HG03045 (cell line): ENCODE results near the gene TMEM198.

Experiments
- ATAC-seq: cut with Tn5 transposase; IDR thresholded peaks from one replicate; pipeline ENCODE4 v1.9.1; 2021; ENCODE audit warnings: mild to moderate bottlenecking, moderate library complexity; ENCODE audit not compliant: unreplicated experiment

TMEM198 gene

DNA sequence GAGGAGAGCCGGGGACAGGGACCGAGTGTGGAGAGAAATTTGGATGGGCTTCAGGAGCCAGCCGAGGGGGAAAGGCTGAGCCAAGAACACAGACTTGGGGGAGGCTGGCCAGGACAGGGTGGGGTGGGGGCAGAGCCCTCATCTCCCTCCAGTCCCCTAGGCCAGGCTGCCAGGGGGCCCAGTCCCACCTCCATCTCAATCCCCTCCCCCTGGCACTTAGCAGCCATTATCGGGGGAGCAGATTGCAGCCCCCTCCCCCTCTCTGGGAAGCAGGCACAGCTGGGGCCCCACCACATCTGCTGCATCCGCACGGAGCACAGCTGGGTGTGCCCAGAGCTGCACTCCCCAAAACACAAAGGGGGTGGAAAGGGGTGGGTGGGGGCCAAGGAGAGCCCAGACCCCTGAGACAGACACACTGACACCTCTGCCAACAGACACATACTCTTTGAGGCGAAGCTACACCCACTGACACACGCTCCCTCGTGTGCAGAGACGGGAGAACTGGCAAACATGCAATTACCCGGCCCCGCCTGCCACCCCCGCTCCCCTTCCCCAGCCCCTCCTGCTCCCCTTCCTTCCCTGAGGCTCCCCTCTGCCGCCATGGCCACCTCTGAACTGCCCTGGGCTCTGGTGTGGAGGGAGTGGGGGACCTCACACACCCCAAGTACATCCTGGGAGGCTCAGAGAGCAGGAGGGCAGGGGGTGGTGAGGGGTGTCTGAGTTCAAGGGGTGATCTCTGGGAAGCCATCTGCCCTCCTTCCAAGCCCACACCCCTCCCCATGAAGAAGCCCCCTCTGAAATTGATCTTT, 34.7 kb upstream of the TMEM198 start:
- ATAC-seq: no peak

- ATAC-seq: peak; percentile 42
Observed at GRCh38 chr2:219509780-219510511, 33.9 kb upstream of the TMEM198 start.

- no peak for ATAC-seq
Observed at GRCh38 chr2:219510512-219511135, 33.2 kb upstream of the TMEM198 start.

GRCh38 chr2:219511547-219512325, 32.1 kb upstream of the TMEM198 start:
- no peak for ATAC-seq

DNA sequence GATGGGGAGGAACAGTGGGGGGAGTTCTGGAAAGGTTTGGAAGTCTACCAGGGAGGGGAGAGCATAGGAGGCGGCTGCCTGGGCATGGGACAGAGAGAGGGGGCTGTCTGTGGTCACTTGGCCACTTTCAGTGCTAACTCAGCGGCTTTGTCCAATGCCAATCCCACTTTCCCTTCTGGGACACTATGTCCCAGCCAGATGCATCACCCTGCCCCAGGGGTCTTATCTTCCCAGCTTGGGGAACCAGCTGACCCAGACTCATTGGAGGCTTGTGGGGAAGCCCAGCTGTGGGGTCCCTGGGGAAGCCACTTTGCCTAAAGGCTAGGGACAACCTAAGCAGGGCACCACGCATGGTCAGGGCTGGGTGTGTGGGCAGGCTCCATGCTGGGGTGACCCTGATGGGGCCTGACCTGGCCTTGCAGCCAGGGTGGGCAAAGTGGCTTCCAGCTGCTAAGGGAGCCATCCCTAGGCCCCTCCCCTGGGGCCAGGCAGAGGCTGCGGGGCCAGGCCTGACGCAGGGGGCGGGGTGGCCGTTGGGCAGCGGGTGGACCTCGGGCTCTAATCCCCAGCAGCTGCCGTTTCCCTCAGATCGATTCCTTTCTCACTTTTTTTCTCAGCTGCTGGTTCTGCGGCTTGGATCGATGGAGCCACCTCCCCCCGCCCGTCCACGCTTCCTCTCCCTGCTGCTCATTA, 31.2 kb upstream of the TMEM198 start:
- no peak for ATAC-seq

DNA sequence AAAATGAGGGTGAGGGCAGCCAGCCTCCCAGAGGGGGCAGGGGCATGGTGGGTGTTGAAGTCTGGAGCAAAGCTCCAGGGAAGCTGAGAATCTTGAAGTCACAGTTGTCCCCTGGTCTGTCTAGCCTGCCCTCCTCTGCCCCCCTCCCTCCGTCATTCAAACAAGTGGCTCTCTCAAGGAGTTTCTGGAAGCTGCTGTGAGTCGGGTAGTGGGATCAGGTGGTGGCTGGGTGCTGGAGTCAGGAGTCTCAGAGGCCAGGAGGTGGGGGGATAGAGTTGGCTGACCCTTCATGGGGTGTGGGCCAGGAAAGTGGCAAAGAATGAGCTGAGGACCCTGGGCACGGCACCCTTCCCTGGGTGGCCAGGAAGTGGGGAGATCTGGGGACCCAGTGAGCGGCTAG, 30.0 kb upstream of the TMEM198 start:
- no peak for ATAC-seq

GRCh38 chr2:219514196-219514761, 29.5 kb upstream of the TMEM198 start, which contains the start of gene ASIC4:
ASIC4 (plus strand) TSS chr2:219514482; CDS start chr2:219514725, 243 bp downstream.
- no peak for ATAC-seq

GRCh38 chr2:219514836-219515235, 29.0 kb upstream of the TMEM198 start:
- ATAC-seq: no peak

DNA sequence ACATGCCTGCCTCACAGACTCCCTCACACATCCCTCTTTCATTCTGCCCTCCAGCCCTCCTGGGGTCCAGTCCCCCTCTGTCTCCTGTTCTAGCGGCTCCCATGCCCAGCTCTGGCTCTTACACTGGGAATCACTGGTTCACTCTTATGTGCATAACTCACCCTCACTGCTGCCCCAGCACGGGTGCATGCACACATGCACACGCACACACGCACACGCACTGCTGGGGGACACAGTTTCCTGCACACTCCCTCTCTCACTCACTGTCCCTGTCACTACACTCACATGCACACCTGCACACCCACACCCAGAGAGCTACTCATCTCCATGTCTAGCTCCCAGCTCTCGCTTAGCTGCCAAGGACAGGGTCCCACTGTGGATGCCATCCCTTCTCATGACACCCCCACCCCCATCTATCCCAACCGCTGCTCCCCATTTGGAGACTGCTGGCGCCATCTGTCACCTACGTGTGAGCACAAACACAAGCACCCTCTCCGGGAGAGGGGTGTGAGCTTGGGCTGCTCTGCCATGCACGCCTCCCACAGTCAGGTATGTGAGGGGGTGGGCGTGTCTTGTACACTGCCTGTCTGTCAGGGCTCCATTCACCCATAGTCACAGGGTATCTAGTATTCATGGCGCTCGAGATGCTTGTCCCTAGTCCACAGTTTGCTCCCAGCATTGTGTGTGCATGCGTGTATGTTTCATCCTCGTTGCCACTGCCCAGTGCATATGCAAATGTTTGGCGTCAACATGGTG, 27.8 kb upstream of the TMEM198 start:
- ATAC-seq: no peak

GRCh38 chr2:219516888-219517287, 26.9 kb upstream of the TMEM198 start:
- ATAC-seq: no peak

DNA sequence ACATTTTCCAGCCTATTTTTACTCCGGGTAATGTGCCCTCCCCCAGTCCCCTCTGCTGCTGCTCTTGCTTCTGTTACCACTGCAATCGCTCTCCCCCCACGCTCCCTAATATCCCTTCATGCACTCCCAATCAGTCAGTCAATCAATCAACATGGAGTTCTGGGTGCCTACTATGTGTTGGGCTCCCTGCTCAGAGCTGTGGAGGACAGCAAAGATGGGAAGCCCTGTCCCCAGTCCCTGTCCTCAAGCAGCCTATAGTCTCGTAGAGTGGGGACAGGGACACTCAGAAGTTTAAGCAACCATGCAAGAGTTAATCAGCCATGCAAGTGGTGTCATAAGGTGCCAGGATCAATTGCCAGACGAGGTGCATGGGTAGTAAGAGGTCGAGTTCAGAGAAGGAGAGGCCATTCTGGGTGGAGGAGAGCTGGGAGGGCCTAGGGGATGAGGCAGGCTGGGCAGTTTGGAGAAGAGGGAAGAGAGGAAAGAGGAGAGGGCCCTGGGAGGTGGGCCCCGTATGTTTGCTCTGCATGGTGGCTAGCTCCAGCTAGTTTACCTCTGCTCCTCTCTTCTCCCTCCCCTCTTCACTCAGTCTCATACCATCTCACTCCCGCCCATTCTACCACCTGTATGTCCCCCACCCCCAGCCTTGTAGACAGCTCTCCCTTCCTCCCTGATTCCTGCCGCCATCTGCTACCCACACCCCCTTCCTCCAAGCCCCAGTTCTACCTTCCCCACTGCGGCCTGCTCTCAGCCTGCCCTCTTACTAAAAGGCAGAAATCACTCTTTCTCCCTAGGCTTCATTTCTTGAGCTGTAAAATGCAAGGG, 25.7 kb upstream of the TMEM198 start:
- no peak for ATAC-seq

DNA sequence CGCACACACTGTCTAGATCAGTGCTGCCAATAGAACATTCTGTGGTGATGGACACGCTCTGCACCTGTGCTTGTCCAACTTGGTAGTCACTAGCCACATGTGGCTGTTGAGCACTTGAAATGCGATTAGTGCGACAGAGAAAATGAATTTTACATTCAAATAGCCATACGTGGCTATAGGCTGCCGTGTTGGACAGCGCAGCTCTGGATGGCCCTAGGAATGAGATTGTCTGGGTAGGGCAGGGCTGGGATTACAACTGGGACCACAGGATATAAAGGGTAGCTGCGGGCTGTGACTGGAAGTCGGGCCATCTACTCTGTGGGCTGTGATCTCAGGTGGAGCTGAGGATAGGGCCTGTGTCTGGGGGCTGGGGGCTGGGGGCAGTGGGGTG, 24.3 kb upstream of the TMEM198 start:
- no peak for ATAC-seq

DNA sequence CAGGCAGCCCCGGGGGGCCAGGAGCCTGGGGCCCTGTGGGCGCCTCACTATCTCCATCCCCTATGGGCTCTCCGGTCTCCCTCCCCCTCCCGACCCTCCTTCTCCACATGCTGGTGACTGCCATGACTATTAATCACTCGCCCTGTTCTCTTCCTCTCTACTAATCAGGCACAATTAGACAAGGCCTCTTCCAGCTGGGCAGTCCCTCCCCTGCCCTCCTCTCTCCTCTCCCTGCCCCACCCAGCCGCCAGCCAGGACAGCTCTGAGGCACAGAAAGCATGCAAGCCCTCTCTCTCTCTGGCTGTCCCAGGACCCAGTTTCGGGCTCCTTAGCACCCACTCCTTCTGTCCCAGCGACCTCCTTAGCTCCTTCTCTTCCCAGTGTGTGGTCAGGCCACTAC, 23.7 kb upstream of the TMEM198 start:
- no peak for ATAC-seq

- ATAC-seq: no peak
Observed at GRCh38 chr2:219521066-219521880, 22.6 kb upstream of the TMEM198 start.

DNA sequence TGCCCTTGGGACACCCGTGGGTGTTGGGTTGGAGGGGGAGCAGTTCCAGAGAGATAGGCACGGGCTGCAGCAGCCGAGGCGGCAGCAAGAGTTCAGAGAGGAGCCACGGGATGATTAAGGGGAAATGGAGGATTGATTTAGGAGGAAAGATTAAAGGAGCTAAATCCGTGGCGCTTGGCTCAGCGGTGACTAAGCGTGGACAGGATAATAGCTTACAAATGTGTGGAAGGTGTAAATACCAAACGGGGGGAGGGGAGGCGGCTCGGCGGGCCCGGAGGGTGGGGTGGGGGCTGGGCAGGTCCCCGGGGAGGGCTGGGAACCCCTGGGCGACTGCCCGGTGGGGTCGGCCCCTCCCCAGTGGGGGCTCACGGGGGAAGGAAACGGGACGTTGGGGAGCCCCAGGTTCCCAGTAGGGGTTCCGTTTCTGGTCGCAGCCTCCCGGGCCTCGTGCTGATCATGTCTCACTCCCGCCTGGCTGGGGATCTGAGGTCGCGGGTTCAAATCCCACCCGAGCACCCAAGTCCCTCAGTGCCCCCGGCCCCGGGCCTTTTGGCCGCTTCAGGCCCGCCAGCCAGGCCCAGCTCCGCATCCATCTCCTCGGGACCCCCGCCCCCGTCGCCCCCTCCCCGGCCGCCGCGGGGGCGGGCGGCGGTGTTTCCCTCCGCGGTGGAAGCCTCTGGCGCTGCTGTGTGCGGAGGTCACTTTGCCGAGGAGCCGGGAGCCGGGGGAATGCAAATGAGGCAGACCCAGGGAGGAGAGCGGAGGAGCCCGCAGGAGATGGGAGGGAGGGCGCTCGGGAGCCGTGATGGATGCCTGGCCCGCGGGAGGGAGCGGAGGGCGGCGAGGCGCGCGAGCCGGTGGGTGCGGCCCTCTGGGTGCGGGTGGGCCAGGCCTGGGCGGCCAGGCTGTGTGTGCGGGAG, 21.5 kb upstream of the TMEM198 start:
- ATAC-seq: no peak

GRCh38 chr2:219523031-219523671, 20.7 kb upstream of the TMEM198 start:
- ATAC-seq: no peak
